ENCODE measurements around the gene SUGCT. TPM values are rescaled to one million over a fixed set of nuclear protein-coding genes. Genes with fewer than 3 reads are reported as not detected.

SUGCT gene
- total RNA-seq, 1 experiment from 2014 or later = 4.6 TPM

- no peak for TF ChIP-seq ZBTB21 (CRISPR knock-in tag; IDR thresholded peaks at IDR 0.05; ENCODE audit: borderline replicate concordance)
- no peak for TF ChIP-seq IRF2 (CRISPR knock-in tag; IDR thresholded peaks at IDR 0.05; ENCODE audit: borderline replicate concordance, low read depth)
- TF ChIP-seq ZNF396 (CRISPR knock-in tag; IDR thresholded peaks at IDR 0.05; ENCODE audit: borderline replicate concordance) = no peak
- no peak for TF ChIP-seq NFATC4 (CRISPR knock-in tag; IDR thresholded peaks at IDR 0.05)
- Mint-ChIP-seq H3K9me3 (no peaks in the 10 kb centered on the region; the same call in 1 of the 2 replicates), H3K4me3 (no peak overlapping the region), H3K36me3 (no peaks in the 10 kb centered on the region), H3K27ac (no peak overlapping the region), H3K4me1 (no peaks in the 10 kb centered on the region; the same call in 1 of the 2 replicates), H3K27me3 (ENCODE audit: low read depth) (no peaks in the 10 kb centered on the region)
- POLR2A ChIA-PET = no interaction called here
- no peak for ATAC-seq
- DNase-seq (ENCODE audit: low spot score) = no peak
- CTCF ChIA-PET = no interaction called here
Observed at GRCh38 chr7:40909346-40909980, 774.7 kb downstream of the SUGCT start.

Other genes with a start within 250 kb of the SUGCT start
- 38.9 to 41.0 TPM (median 39.2 TPM) in 3 replicates for gene CDK13, start 184.7 kb upstream of the SUGCT start, total RNA-seq (2021)
- gene MPLKIP, start 383 bp upstream of the SUGCT start, total RNA-seq (2021) = 55.4 to 63.0 TPM (median 61.6 TPM) in 3 replicates